Activated CD4-positive, CD25-positive, alpha-beta regulatory T cell treated with anti-CD3 and anti-CD28 coated beads, Interleukin-2, amount 50 U/mL, for 72 hours (primary cell): ENCODE measurements around the gene SRGAP1.

Experiments used
- DNase-seq: peaks from one replicate; pipeline ENCODE4 v3.0.0; 2021

The SRGAP1 gene

DNA sequence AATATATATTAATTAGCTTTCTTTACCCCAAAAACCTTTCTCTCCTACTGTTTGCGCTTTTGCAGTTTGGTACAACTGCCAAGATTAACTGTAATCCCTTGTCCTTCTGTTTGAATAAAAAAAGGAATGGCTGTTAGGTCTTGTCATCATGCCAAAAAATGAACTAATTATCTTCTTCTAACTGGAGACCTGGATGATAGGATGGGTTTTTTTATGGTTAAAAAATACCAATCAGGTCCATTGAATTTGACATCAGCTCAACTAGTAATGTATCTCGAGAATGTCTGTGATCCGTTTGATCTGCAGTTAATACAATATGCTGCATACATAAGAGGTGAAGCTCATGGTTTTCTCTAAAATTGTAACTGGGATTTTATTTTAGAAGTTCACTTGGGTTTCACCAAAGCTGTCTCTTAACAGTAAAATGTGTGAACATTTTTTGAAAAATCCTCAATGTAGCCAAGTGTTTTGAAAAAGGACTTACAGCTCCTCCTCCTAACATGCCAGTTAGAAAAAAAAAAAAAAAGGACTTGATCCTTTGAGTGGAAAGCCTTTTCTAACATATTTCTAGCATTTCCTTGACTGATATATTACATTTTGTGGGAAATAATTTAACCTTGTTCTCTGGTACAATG lies 96.8 kb downstream of the SRGAP1 start:
- no peak for DNase-seq

DNA sequence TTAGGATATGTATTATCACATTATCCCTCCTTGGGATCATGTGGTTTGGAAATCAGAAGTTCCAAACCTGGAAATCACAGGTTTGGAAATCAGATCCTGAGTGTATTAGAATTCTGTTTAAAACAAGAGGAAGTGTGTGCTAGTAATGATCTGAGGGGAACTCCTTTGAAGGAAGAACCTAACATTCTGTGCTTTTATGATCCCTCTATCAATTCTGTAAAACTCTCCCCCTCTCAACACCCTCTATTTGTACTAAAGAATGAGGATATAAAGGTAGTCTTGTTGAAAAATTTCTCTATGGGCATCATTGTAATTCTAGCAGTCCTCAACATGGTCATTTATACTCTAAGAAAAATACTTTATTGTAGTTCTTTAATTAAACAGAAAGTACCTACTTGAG lies 97.4 kb downstream of the SRGAP1 start:
- no peak for DNase-seq

- no peak for DNase-seq
These were observed 98.2 kb downstream of the SRGAP1 start for GRCh38 chr12:63942464-63943241.

GRCh38 chr12:63944034-63944579 lies 99.6 kb downstream of the SRGAP1 start:
- DNase-seq = no peak

- no peak for DNase-seq
These were observed 100.2 kb downstream of the SRGAP1 start for GRCh38 chr12:63944586-63945228.

- no peak for DNase-seq
These were observed 101.3 kb downstream of the SRGAP1 start for GRCh38 chr12:63945777-63946176.

DNA sequence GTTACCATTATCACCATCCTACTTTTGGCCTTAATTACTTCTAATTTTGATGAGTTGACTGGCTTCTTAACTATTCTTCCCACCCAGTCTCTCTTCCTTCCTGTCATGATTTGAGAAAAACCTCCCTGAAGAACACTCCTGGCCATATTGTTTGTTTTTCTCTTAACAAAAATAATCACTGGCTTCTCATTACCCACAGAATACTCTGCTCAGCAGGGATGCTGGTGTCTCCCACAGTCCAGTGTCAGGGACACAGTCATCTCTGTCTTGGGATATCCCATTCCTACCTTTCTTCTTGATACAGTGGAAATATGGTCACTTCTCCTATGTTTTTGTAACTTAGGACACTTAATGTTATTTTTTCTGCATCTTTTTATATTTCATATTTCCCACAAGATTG lies 103.7 kb downstream of the SRGAP1 start:
- no peak for DNase-seq

DNA sequence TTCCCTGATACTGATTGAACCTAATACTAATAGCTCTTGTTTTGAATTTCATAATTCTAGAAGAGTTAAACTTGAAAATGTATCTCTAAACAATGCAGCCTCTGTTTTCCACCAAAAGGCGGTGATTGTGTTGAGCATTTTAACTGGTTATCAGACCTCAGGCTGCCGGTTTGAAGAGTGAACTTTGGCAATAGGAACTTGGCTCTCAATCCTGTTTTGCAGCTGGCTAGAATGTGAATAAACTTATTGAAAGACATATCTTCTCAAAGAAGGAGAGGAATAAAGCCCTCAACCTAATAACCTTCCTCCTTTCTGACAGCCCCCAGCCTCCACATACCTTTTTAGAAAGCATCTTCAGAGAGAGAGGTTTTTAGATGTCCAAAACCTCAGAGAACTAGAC lies 105.4 kb downstream of the SRGAP1 start:
- no peak for DNase-seq

GRCh38 chr12:63952995-63953394 lies 108.5 kb downstream of the SRGAP1 start:
- DNase-seq = no peak

DNA sequence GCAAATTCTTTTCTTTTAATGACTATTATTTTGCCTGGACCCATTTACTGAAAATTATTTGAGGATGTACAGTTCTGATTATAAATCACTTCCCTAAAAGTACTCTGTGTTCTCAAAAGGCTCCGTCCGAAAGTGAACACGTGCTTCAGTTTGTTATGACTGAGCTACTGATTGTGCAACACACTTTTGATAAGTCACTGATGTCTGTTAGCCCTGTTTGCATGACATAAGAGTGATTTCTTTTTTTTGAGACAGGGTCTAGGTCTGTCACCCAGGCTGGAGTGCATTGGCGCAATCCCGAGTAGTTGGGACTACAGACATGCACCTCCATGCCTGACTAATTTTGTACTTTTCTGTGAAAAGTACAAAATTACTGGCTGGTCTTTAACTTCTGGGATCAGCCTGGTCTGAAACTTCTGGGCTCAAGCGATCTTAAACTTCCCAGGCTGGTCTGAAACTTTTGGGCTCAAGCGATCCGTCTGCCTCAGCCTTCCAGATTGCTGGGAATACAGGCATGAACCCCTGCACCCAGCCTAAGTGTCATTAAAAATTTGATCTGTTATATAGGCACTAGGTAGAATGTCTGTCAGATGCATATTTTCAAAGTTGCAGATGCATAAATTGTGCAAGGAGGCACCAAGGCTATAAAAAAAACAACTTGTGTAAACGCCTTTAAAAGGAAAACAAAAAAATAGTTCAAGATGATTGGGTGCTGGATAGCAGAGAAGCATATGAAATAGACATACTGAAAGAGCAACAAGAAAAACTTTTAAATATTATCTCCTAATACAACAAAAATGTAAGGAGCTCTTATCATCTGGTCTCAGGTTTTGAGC lies 111.5 kb downstream of the SRGAP1 start:
- DNase-seq = no peak

DNA sequence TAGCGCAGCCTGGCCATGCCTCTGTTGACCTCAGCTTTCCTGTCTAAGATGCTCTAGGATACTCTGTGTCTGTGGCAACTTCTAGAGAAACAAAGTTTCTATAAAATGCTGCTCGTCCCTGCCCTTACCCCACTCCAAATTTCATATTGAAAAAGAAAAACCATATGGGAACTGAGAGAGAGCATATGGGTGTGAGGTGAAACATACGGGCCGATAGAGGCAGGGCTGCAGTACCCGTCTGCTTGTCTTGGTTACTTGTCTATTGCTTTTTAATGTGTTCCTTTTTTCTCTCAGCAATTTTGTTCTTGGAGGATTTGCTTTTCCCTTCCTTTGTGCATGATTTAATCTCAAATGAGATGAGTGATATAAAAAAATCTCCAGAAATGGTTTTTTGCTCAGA lies 113.0 kb downstream of the SRGAP1 start:
- DNase-seq = no peak

GRCh38 chr12:63958876-63959580 lies 114.5 kb downstream of the SRGAP1 start:
- DNase-seq = no peak

- DNase-seq = no peak
These were observed 116.5 kb downstream of the SRGAP1 start for GRCh38 chr12:63961048-63961447.

GRCh38 chr12:63961543-63961942 lies 117.0 kb downstream of the SRGAP1 start:
- no peak for DNase-seq

- no peak for DNase-seq
These were observed 119.4 kb downstream of the SRGAP1 start for GRCh38 chr12:63963868-63964267.

DNA sequence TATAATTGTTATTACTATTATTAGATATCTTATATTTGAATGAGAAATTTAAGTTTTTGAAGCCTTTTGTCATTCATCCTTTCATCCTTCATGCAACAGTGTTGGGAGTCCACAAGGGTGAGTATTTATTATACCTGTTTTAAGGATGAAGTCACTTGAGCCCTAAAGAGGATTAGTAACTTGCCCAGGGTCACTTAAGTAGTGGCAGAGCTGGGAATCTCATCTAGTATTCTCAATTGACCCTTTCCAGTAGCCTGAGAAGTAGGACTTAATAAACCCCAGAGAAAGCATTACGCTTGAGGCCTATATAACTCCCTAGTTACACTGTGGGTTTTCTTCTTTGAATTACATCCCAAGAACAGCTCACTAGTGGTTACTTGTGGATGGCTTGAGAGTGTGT lies 119.8 kb downstream of the SRGAP1 start:
- no peak for DNase-seq

DNA sequence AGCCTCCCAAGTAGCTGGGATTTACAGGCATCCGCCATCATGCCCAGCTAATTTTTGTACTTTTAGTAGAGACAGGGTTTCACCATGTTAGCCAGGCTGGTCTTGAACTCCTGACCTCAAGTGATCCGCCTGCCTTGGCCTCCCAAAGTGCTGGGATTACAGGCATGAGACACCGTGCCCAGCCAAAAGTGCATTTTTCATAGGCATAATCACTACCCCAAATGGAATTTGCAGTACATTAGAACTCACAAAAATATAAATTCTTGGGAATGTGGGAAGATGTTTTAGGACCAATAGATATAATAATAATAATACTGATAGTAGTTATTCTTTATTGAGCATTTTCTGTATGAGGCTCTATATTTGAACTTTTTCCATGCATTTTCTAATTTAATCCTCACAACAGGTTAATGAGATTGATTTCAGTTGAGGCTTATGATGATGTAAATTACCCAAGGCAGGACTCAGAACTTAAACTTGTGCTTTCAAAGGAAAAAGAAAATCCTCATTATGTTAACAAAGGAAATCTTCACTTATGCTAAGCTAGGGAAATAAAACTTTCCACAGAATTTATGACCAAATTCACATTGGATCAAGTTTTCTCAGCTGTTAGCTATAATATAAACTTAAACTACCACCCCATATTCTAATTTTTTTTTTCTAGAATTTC lies 121.6 kb downstream of the SRGAP1 start:
- no peak for DNase-seq

- no peak for DNase-seq
These were observed 122.1 kb downstream of the SRGAP1 start for GRCh38 chr12:63966606-63966975.

- DNase-seq = no peak
These were observed 123.1 kb downstream of the SRGAP1 start for GRCh38 chr12:63967358-63968145.

DNA sequence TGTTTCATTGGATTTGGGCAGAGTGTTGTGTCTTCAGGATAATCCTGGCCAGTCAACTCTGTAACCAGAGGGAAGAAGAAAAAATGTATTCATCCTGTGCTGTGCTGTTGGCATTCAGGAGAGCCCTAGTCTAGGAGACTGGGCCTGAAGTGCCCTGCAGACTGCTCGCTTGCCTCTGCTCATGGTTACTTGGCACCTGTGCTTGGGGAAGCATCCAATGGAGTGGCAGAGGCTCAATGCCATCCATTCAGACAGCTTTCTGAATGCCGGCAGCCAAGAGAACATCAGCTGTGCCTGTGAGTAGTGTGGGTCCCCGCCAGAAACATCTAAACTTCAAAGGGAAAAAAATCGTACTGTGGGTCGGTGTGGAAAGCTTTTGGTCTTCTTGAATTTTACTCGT lies 124.2 kb downstream of the SRGAP1 start:
- DNase-seq = no peak

DNA sequence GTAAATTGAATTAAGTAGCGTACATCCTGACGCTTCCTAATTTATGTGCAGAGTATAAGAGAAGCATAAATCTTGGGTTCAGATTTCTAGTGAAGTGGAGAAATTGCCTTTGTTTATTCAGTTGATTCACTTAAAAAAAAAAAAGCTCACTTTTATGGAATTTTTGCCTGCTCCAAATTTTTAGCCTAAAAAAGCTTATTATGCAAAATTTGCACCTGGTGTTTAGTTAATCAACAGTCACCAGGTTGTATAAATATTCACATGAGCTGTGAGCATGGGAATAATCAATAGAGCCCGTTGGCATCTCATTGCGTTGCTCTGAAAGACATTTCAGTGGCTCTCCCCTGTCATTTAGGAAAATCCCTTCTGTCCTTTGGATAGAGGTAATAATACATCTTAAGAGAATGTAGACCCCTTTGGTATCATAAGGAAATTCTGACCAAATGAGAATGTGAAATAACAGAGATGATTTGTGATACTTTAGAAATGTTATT lies 132.4 kb downstream of the SRGAP1 start:
- DNase-seq = no peak
